ENCODE results near the gene TCEAL8.

DNA sequence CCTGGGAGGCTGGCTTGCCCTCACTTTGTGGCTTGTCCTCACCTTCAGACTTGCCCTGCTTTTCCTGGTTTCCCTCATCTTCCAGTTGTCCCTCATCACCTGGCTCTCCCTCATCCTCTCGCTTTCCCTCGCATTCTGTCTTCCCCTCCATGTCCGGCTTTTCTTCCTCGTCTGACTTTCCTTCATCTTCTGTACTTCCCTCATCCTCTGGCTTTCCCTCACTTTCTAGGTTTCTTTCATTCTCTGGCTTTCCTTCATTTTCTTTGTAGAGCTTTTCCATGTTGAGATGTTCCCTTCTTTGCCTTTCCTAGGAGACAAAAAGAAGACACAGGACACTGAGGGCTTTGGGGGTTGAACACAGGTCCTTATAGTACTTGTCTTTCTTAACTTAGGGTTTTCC, 19.3 kb upstream of the TCEAL8 start:
- TF ChIP-seq CTCF (IDR thresholded peaks at IDR 0.05) (no peak), POLR2A (IDR thresholded peaks at IDR 0.05) (no peak)
